Fibroblast of the conjunctiva (primary cell): Measurements from ENCODE around the gene LIN7C.
A peak's percentile ranks its signal among the peaks of the same experiment; 100 is the strongest.

Source experiments
- DNase-seq: peaks from one replicate; pipeline ENCODE4 v3.0.0-alpha.2; 2010; ENCODE audit warnings: low read depth

The LIN7C gene

DNA sequence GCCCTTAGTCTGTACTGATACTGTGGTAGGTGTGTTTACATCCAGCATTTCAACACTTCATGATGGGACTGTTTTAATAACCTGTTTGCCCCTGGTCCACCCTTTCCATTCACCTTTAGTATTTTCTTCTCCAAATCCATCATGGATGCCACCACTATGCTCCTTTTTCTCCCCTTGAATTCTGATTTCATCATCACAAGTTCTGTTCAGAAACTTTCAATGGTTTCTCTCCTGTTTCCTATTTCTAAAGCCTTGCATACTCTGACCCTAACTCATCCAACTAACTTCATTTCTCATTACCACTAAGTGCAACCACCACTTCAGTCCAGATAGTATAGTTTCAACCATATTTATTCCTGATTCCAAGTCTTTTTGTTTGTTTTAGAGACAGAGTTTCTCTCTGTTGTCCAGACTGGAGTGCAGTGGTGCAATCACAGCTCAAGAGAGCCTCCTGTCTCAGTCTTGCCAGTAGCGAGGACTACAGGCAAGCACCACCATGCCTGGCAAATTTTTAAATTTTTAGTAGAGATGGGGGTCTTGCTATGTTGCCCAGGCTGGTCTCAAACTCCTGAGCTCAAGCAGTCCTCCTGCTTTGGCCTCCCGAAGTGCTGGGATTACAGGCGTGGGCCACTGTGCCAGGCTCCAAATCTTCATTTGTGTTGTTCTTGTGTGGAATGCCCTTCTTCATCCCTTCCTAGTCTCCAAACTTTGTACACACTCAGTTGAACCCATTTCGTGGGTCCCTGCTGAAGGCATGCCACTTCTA lies 1.2 kb upstream of the LIN7C start:
- no peak for DNase-seq

DNA sequence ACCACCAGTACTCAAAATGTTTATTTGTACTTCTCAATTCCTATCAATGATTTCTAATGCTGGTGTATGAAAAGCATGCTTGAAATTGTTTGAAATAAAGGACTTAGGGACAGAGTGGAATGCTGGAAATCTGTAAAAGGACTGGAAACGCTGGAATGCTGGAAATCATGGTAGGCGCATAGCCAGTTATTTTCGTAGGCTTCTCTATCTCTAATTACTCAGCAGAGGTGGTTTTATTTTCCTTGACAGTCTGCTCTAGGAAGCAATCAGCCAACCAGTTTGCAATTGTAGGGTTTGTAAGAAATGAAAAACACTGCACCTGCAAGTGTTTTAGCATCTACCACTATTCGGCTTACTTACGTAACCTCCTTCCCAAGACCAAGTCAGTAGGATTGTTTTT lies 788 bp downstream of the LIN7C start:
- DNase-seq, result no peak

DNA sequence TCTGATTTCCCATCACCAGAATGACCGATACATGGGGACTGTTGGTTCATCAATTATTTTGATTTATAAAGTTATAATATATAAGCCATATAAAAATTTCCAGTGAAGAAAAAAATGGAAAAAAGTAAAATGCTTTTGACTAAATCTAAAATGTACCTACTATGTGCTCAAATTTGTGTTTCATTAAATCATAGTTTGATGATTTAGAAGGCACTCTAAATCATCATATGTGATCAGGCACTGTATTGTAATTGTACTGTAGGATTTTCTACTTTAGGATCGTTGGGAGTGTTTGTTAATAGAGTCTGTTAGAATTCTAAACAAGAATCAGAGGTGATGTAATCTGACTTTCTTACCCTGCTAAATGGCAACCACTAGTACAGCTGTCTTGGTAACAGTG lies 2.4 kb downstream of the LIN7C start:
- DNase-seq, result no peak

DNA sequence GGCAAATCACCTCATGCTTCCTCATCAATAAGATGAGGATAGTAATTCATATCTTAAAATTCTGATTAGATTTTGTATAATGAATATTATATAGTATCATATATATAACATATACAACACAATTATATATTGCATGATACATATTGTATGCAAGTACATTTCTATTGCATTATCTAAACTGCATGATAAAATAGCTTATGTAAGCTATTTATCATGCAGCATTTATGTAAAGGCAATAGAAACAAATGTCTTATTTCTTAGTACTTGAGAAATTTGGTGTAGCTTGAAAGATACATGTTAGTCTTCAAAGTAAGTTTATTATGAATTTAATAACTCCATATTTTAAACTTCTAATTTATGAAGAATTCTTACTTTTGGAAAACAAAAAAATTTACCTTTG lies 5.5 kb downstream of the LIN7C start:
- no peak for DNase-seq

DNA sequence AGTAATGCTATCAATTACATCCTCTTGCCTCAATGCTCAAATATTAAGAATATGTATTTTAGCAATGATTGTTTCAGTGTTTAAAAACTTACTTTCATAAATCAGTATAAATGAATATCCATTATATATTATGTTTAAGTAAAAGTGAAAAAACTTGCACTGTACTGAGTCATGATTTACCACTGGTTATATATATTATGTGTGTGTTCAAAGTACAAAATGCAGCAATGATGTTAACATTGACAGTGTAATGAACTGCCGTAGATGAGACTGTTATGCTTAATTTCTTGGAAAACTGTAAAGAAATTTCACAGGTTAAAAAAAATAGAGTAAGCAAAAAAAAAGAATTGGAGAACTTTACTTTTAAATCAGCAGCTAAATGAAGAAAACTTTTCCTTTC lies 8.7 kb downstream of the LIN7C start:
- DNase-seq, result no peak

DNA sequence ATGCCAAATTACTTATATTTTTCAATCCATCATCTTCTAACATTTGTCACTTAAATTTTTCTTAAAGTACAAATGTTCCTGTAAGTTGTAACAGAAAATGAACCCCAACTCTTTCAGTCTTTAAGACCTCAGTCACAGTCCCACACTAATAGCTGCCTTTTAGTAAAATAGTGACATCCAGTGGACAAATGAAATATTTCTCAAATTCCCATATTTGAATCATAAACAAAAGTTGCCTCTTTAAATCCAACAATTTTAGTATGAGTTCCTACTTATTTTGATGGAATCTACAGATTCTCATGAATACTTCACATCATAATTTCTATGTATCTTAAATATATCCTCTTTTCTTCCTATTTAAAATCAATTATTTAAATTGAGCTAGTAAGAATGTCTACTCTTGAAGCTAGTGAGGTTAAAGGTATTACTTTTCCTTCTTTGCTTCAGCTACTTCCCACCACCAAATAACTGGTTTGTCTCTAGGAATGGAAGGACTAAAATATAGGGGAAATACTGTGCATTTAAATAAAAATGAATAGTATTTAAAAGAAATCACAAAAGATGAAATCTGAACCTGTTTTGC lies 9.2 kb downstream of the LIN7C start:
- no peak for DNase-seq

DNA sequence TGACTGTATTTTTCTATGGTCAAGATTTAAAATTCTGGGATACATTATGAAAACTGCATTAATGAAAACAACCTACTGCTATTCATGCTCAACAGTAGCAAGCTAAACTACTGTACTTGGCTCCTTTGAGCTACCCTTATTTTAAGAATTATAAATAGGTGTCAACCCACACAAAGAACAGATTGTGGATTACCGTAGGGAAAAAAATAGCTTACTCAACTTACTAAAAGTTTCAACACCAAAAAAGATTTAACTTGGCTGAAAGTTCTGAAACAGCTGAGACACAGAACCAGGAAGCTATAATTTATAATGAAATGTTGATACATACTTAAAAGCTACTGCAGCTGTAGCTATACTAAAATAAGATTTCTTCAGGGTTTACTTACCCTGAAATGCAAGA lies 10.1 kb downstream of the LIN7C start:
- no peak for DNase-seq

DNA sequence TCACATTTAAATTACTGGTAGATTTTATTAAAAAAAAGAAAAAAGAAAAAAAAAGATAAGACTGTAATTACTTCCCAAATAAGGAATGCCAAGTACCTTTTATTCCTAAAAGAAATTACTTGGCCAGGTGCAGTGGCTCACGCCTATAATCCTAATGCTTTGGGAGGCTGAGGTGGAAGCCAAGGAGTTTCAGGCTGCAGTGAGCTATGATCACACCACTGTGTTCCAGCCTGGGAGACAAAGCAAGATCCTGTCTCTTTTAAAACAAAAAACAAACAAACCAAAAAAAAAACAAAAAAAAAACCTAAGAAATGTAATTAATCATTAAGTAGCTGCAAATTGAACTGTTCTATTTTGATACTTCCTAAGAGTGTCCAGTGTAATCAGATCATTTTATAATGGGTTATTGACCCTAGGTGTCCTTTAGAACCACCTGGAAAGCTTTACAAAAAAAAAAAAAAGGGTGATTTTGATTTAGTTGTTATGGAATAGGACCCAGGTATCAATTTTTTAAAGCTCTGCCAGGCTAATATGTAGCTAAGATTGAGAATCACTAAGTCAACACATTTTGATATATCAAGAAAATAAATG lies 10.8 kb downstream of the LIN7C start:
- DNase-seq, result no peak

DNA sequence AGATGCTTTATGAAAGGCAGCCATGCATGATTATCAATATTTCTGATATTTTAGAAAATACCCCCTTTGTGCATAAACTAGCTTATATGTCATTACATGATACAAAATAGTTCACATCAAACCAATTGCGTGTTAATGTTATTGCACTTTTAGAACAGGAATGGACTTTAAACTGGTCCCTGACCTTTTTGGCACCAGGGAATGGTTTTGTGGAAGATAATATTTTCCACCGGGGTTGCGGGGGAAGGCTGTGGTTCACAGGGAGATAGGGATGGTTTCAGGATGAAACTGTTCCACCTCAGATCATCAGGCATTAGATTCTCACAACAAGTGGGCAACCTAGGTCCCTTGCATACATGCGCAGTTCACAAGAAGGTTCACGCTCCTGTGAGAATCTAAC lies 17.5 kb downstream of the LIN7C start:
- no peak for DNase-seq

DNA sequence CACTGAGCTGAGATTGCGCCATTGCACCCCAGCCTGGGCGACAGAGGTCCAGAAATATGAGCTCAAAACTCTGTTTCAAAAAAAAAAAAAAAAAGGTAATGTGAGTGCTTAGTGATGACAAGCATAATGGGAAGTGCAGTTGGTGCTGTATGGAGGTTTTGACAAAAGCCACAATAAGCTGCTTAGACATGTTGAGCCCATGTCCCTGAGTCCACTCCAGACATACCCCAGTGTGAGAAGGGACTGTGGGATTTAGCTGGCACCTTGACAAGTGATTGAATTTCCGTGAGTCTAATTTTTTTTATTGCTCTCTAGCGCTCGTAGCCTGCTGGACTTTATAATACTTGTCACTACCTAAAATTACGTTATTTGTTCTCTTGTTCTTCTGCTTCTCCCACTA lies 18.9 kb downstream of the LIN7C start:
- DNase-seq, result no peak

DNA sequence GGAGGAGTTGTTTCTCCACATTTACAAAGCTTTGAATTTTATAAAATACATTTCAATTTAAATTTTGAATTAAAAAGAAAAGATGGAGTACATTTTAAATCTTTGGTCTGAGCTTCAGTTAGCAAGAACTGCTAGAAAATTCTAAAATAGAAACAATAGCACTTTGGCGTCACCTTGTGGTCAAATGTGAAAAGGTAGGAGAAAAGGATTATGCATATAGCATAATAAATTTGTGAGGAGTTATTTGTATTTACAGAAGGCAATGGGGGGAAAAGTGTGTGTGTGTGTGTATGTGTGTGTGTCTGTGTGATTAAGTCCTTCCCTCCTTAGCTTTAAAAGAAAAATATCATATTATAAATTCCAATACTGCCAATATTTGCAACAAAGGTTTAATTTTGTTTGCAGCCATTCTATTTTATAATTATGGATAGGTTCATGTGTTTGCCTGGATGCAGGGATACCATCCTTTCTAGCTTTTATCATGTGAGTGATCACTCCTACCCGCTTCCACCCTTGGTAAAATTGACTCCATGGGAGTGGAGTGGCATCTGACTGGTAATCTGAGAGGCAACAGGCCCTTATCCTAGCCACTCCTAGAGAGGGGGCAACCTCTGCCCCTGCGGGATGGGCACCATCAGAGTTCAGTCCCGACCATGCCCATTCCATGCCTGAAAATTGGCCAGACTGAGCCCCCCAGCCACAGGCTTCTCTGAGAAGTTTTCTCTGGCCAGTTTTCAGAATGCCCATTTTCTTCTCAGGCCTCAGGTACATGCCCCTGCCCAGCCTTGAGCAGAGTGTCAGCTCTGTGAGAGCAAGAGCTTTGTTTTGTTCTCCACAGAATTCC lies 20.4 kb downstream of the LIN7C start:
- DNase-seq, result peak; percentile 41

DNA sequence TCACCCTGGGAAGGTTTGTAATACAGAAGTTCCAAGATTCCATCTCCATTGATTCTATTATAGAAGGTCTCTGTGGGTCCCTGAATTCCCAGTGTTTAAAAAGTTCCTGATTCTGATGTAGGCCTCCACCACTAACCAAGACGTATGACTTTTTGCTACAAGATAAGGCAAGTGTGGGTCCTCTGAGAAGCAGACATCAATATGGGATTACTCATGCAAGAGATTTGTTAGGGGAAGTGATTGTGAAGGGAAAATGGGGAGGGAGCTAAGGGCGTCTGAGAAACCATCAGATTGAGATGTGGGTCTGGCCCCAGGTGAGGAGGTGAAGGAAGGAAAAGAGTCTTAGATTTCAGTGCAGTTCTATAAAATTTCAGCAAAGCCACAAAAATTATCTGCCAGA lies 23.8 kb downstream of the LIN7C start:
- DNase-seq, result no peak

DNA sequence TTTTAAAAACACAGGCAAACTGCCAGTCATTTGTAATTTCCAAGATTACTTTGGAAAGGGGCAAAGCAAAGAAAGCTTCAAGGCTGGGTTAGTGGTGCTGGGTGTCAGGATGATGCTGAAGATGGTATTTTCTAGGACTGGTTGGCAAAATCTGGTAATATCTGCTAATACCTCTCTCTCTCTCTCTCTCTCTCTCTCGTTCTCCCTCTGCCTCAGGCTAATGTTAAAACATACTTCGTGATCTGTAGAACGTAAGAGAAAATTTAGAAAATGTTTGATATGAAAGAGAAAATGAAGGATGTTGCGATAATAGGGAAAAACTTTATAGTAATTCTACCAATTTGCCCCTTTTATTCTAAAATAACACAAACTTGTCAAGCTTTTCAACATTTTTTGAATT lies 24.6 kb downstream of the LIN7C start:
- DNase-seq, result no peak

DNA sequence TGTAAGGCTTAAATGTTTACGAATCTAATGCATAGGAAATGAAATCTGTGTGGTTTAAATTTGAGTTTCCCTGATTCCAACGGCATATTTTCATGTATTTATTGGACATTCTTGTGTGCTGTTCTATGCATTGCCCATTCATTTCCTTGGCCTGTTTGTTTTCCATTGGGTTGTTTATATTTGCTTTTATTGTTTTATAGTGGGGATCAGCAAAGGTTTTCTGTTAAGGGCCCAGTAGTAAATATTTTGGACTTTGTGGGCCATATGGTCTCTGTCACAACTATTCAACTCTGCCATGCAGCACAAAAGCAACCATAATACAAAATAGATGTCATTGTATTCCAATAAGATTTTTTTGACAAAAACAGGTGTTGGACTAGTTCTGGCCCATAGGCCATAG lies 28.7 kb downstream of the LIN7C start:
- no peak for DNase-seq

DNA sequence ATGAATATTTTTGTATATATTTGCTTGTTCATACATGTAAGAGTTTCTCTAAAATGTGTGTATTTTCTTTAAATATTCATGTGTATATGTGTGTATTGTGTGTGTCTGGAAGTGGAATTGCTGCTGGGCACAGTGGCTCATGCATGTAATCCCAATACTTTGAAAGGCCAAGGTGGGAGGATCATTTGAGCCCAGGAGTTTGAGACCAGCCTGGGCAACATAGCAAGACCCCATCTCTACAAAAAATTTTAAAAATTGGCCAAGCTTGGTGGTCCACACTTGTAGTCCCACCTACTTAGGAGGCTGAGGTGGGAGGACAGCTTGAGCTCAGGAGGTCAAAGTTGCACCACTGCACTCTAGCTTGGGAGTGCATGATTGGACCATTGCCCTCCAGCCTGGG lies 29.3 kb downstream of the LIN7C start:
- no peak for DNase-seq

DNA sequence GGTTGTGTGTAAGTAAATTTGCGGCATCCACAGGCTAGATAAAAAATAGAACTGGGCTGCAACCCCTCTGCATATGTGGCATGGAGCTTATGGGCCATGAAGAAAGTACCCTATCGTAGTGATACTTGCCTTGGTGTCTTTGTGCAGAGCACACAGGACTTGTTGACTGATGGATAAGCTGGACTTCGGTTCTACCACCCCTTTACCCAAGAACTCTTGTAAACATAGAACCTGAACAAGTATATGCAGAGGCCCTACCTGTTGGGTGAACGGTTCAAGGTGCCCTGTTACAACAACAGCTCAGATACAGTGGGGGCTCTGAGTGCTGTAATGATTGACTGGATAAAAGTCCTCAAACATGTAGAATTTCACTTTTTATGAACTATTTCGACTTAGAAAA lies 30.9 kb downstream of the LIN7C start:
- DNase-seq, result no peak

DNA sequence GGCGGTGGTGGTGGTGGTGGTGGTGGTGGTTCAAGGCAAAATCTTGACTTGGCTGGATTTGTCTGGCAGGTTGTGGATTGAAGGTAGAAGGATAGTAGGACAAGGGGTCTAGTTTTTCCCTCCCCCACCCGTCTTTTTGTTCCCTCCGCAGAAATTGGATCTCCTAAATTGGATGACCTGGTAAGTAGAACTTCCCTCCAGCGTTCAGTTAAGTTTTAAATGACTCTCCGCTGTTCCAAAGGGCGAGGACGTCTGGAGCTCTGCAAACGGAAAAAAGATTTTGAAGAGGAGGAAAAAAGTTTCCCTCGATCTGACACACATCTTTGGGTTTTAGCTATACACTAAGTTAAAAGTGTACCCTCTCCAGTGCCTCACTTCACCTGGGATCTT lies 33.6 kb downstream of the LIN7C start:
- no peak for DNase-seq

DNA sequence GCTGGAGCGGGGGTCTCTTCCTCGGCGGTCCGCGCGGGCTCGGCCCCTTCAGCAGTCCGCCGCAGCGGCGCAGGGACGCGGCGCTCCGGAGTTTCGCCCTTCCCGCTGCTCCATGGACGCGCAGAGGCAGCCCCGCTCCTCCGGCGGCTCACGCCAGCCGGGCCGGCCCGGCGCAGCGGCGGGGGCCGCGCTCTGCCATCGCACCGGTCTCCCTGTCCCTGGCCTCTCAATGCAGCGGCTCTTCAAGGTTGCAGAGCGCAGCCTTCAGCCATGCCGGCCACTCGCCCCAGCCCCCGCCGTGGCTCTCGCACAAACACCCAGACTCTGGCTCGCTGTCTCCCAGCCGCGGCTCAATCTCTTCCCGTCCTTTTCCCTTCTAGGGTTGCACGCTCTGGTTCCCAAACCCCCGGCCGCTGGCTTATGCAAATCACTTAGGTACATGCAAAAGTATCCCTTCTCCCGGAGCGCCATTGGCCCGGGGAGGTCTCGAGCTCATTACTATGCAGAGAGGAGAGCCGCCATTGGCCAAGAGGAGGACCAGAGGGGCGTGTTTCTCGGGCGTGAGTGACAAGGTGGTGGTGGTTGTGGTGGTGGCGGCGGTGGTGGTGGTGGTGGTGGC lies 34.1 kb downstream of the LIN7C start, which contains the start of gene LGR4:
Gene LGR4, minus strand, starts transcription at position 393 of the 619 bp plus-strand sequence. CDS start 488 bp downstream, outside the sequence.
- DNase-seq, result peak; percentile 83

DNA sequence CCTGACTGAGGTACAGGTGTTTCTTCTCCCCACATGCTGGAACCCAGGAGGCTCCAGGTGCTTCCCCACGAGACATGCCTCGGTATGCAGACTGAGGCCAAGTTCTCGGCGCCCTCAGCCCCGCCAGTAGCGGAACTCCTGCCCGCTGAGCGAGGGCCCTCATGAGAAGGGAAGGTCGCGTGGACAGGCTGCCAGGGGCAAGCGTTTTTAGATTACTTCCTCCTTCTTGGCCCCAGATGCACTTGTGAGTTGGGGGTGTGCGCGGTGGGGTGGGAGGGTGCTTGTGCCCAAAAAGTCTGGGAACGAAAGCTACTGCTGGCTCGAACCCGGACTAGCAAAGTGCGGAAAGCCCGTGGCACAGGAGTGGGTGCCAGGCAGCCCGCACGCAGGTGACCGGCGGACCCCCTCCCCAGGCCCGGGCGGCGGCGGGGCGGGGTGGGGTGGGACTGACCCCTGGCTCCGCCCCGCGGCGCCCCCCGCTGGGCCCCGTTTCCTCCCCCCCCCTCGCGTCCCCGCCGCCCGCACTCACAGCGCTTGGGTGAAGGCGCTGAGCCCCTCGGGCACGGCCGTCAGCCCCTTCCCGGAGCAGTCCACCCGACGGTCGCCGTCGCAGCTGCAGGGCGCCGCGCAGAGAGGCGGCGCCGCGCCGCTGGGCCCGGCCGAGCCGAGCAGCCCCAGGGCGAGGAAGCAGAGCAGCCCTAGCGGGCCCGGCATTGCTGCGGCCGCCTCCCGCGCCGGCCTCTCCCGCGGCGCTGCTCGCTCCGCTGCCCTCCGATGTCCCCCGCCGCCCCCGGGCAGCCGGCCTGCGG lies 34.8 kb downstream of the LIN7C start:
- no peak for DNase-seq

DNA sequence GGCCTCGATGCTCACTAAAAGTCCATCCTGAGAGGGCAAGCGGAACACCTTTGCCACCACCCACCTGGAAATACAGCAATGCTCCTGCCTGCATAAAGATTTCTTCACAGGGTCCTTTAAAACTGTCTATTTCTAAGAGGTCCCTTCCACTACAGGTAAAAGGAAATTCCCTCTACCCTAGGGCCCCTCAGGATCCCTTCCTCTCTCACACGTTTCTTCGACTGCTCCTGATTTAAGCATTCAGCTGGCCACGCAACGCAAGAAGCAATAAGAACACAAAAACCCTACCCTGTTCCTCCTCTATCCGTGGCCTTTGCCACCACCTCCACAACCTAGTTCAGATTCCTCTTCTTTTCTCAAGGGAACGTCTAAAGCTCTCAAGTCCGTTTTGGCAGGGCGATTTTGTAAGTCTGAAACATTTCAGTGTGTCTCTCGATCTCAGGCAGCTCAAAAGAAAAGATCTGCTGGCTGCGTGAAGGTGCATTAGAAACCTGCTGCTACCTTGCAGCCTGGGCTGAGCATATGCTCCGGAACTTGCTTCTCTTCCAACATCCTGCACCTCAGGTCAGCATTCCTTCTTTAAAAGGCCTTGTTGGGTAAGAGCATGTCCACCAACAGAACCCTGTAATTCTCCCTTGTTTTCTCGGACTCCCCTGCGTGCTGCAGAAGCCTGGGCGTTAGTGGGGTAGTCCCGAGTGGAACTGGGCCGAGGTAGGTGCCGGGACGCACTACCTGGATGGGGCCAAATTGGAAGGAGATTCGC lies 35.6 kb downstream of the LIN7C start:
- DNase-seq, result no peak

DNA sequence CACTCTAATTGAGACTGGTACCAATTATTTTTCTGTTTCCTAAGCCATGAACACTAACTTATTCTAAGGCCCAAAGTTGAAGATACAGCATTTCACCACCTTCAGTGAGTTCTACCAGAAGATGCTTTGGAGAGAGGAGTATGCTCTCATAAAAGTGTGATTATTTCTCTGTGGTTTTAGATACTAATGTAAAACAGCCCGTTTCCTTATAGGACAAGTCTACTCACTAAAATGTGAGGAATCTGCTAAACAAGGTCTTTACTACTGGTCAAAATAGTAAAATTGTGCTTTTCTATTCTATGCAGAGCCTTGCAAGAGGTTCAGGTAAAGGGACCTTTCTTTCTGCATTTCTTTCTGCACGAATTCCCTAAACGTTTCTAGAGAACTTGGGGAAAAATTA lies 36.4 kb downstream of the LIN7C start:
- no peak for DNase-seq
